Purkinje cell (primary cell): ENCODE results near the gene RBM23. TPM values are rescaled to one million over a fixed set of nuclear protein-coding genes. Genes with fewer than 3 reads are reported as not detected.

ENCODE experiments used
- polyA plus RNA-seq: library from polyadenylated mRNA; unstranded; fragments of >200 nt; fragmentation: Nextera tagmentation; gene quantifications from 2 replicates; pipeline ENCODE4 v1.2.1, GENCODE V29; 2014

Gene RBM23
- 27.9 and 36.6 TPM in 2 replicates for polyA plus RNA-seq

DNA sequence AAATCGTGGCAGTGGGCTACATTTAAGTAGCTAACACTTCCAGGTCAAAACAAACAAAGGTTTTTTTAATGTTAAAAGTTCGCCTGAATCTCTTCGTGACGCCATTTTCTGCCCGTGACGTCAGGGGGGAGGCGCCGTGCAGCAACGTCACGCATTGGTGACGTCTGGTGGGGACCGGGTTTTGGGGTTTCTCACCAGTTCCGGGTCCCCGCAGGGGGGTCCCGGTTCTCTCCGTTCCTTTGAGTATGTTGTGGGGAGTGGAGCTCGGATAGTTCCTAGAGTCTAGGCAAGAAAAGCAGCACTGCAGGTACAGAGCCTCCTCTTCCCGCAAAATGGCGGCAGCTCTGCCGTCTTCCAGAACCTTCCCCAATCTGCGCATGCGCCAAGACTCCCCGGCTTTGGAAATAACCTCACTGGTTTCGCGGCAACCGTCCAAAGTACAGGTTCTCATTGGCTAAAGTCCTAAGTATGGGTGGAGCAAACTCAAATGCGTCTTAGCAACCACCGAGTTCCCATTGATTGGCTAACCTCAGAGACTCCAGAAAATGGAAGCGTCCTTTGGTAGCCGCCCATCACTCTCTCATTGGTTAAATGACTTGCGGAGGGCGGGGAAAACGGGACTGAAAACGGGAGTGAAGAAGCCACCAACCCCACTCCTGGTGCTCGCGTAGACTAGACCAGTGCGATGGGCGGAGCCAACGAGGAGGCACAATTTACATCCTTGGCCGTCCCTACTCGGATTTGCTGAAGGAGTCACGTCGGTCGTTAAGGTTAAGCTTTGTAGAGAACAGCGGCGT, at the start of gene RBM23:
TSS of gene RBM23 (minus strand) at position 346 of the 797 bp plus-strand sequence.

GRCh38 chr14:22929104-22929960, 10.4 kb upstream of the RBM23 start, which contains the start of gene PRMT5:
PRMT5 (minus strand) TSS chr14:22929376; CDS start chr14:22929361, 15 bp downstream.

DNA sequence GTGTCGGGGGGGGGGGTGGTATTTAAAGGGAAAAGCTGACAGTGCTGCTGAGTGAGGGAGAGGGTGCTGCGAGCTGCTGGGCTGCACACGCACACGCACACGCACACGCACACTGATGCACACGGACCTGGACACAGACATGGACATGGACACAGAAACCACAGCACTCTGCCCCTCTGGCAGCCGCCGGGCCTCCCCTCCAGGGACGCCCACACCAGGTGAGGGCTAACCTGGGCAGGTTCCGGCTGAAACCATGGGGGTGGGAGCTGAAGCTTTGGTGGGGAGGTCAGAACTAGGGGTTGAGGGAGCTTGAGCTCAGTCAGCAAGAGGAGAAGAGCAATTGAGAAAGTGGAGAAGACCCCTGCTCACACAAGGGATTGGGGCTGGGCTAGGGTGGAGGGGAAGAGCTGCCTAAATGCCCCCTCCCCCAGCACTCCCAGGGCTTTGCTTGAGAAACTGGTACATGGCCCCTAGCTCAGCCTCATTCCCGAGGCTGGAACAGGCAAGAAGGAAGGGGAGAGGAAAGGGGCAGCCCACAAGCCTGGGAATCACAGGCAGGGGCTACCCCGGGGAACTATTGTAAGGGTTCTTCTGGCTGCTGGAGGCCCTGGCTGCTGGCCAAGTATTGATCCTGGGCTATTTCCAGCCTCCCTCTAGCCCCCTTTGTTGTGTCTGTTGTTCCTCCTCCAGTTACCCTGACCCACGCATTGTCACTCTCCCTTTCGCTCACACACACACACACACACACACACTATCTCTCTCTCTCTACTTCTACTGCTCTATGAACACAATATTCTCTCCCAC, 35.6 kb downstream of the RBM23 start, which contains the start of gene REM2:
TSS of gene REM2 (plus strand) at position 50 of the 804 bp plus-strand sequence. CDS start at position 116, 66 bp downstream.

DNA sequence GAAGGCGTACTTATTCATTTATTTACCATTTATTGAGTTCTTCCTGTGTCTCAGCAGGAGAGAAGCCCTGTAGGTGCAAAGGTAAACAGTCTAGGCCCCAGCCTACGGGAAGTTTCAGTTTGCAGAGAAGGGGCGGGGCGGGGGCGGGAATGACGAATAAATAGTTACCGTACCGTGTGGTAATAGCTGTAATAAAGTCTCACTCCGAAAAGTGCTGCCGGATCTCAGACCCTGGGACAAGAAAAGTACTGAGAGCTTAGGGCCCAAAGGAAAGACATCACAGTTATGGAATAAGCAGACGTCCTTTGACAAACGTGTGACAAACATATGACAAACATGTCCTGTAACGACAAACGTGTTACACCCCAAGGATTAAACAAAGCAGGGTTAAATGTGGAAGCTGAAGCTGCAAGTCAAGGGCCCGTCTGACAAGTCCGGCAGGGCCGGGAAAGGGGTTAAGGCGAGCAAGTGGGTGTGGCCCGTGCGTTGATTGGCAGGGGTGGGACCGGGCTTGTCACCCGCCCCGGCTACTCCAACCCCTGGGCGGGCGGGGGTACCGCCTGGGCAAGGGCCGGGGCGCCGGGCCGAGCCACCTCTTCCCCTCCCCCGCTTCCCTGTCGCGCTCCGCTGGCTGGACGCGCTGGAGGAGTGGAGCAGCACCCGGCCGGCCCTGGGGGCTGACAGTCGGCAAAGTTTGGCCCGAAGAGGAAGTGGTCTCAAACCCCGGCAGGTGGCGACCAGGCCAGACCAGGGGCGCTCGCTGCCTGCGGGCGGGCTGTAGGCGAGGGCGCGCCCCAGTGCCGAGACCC, 47.5 kb downstream of the RBM23 start, which contains the start of gene LRP10:
TSS of gene LRP10 (plus strand) at position 517 of the 809 bp plus-strand sequence. CDS start 564 bp downstream, outside the sequence.

Other genes starting within 250 kb of the RBM23 start
- gene OXA1L, start 152.5 kb downstream of the RBM23 start, polyA plus RNA-seq, result 55.5 and 76.9 TPM in 2 replicates
- not detected in 2 replicates for gene SLC7A7, start 103.7 kb downstream of the RBM23 start, polyA plus RNA-seq
- gene MRPL52, start 89.3 kb downstream of the RBM23 start, polyA plus RNA-seq, result 86.7 and 87.3 TPM in 2 replicates
- 3.8 and 4.0 TPM in 2 replicates for gene MMP14, start 82.6 kb downstream of the RBM23 start, polyA plus RNA-seq
- 0.47 and 1.4 TPM in 2 replicates for gene LRP10, start 47.4 kb downstream of the RBM23 start, polyA plus RNA-seq
- not detected in 2 replicates for gene REM2, start 35.9 kb downstream of the RBM23 start, polyA plus RNA-seq
- gene PRMT5, start 10.2 kb upstream of the RBM23 start, polyA plus RNA-seq, result 26.1 and 29.9 TPM in 2 replicates
- gene HAUS4, start 37.9 kb upstream of the RBM23 start, polyA plus RNA-seq, result 2.6 and 4.0 TPM in 2 replicates
- gene AJUBA, start 63.4 kb upstream of the RBM23 start, polyA plus RNA-seq, result 4.1 and 8.8 TPM in 2 replicates
- gene C14orf93, start 91.0 kb upstream of the RBM23 start, polyA plus RNA-seq, result 1.1 and 1.4 TPM in 2 replicates
- gene PSMB5, start 115.8 kb upstream of the RBM23 start, polyA plus RNA-seq, result 475 and 624 TPM in 2 replicates
- gene PSMB11, start 123.1 kb upstream of the RBM23 start, polyA plus RNA-seq, result not detected in 2 replicates
- gene CDH24, start 138.4 kb upstream of the RBM23 start, polyA plus RNA-seq, result 0.20 TPM in 1 of 2 replicates, not detected in the other
- 3.0 and 5.2 TPM in 2 replicates for gene ACIN1, start 176.0 kb upstream of the RBM23 start, polyA plus RNA-seq
- gene C14orf119, start 176.4 kb upstream of the RBM23 start, polyA plus RNA-seq, result 97.6 and 158 TPM in 2 replicates
- gene CIROP, start 185.8 kb upstream of the RBM23 start, polyA plus RNA-seq, result not detected in 2 replicates
- gene CEBPE, start 200.1 kb upstream of the RBM23 start, polyA plus RNA-seq, result not detected in 2 replicates